GM18498 (cell line): Measurements from ENCODE around the gene GYS1.
"Not testable (repeated sequence)": the region's sequence is repeated elsewhere in the genome, so short reads cannot be mapped to it uniquely, and the experiment has no call there.

Experiments
- ATAC-seq: cut with Tn5 transposase; IDR thresholded peaks from one replicate; pipeline ENCODE4 v1.9.1; 2021; ENCODE audit warnings: mild to moderate bottlenecking, moderate library complexity; ENCODE audit not compliant: unreplicated experiment

The GYS1 gene

DNA sequence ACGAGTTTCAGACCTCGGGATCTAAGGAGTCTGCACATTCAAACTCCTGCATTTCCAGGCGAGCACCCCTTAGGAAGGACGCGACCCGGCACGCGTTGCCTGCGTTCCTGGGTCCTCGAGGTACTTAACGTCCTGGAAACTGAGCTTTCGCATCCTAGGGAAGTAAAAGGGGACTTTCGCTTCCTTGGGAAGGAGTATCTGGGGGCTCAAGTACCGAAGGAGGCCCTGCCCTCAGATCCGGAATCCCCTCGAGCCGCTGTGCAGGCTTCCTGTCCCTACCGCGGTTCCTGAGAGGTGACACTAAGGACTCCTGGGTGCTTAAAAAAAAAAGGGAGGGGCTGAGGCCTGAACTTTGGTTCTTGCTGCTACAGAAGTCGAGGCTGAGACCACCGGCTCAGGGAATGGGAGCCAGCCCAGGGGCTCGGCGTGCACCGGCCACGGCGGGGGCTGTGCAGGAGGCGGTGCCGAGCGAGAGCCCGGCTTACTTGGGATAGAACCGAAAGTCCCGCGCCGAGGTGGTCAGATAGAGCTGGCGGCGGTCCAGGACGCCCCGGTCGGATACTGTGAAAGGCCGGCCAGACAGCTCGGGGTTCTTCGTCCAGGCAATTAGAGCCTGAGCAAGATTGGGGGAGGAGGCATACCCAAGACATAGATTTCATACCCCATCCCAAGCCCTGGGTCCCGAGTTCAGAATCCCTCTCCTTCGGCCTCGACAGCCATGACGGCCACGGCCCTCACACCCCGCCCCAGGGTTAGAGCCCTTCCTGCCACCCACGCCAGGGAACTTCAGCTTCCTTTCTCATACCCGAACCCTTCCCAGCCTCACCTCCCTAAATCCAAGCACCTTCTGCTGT lies 25.5 kb upstream of the GYS1 start:
- ATAC-seq, result not testable (repeated sequence)

- ATAC-seq, result peak; percentile 61
These were observed 24.7 kb upstream of the GYS1 start for GRCh38 chr19:49017666-49018351.

DNA sequence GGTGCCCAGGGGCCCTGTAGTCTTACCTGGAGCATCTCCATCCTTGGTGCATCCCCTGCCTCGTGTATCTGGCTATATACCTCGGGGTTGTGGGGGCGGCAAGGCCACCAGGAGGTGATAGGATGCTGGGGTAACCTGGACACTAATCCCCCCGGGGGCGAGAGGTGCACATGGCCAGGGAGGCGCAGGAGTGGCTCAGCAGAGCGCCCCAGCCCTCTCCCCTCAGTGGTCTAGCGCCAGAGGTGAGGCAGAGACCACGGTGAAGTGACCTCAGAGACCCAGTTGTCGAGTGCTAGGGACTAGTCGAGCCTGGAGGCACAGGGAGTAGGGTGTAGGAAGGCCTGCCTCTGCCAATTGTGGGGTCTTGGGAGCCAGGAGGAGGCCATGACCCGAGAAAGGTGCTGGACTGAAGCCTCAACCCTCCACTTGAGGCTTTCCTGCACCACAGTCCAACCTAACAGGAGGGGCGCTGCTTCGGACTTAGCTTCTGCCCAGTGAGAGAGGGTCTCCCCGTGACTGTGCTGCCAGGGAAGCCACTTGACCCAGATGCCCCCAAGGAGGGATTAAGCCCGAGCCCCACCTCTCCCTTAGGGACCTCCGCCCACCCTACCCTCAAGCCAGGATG lies 24.0 kb upstream of the GYS1 start, which contains the start of gene LHB:
LHB (minus strand) TSS at position 51 of the 625 bp plus-strand sequence; CDS start at position 41, 10 bp downstream.
- no peak for ATAC-seq

DNA sequence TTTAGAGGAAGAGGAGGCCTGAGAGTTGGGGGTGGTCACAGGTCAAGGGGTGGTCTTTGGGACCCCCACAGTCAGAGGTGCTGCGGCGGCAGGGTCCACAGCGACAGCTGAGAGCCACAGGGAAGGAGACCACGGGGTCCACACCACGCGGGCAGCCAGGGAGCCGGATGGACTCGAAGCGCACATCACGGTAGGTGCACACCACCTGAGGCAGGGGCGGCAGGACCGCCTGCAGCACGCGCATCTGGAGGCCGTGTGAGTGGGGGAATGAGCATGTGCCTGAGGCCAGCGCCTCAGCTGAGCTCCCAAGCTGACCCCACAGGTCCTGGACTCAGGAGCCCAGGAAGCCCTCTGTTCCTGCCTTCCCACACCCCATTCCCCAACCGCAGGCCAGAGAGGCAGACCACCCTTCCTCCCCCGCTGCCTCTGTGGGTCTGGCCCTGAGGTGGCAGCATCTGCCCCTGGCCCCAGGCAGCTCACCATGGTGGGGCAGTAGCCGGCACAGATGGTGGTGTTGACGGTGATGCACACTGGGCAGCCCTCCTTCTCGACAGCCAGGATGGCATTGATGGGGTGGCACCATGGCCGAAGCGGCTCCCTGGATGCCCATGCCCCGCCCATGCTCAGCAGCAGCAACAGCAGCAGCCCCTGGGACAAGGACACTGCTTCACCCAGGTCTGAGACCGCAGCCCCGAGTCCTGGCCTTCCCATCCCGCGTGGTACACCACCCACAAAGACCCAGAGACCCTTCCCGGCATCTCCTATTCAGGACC lies 23.1 kb upstream of the GYS1 start:
- ATAC-seq, result no peak

DNA sequence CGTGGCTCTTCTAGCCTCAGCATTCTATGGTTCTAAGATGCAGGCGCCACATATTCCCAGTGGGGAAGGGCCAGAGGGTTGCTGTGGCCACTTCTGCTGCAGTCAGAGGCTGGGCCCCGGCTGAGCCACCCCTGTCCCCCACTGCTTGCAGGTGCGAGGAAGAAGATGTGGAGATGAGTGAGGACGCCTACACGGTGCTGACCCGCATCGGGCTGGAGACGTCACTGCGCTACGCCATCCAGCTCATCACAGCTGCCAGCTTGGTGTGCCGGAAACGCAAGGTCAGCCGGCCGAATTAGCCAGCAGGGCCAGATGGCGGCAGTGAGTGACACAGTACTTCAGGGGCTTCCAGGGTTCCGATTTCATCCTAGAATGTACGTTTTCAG lies 21.8 kb upstream of the GYS1 start:
- no peak for ATAC-seq

DNA sequence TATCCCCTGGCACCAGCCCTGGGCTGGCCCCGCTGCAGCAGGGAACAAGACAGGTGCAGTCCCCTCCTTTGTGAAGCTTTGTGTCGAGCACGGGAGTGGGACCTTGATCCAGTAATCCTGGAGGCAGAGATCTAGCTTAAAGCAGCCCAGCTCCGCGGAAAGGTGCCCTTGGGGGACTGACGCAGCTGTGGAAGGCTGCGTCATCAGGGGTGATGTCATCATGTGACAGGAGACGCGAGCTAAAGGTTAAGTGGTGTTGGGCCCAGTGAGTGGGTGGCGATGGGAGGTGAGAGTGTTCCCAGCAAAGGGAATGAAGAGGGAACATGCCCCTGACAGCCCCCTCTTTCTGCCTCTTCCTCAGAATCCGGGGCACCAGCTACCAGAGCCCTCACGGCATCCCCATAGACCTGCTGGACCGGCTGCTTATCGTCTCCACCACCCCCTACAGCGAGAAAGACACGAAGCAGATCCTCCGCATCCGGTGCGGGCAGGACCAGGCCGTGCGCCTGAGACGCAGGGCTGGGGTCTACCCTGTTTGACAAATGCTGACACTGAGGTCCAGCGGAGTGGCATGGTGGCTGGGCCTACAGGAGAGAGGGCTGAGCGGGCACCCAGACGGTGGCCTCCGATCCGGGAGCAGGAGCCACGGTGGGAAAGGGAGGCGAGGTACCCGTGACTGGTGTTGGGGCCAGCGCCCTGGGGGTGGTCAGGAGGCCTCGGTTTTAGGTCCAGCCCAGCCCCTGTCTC lies 21.2 kb upstream of the GYS1 start:
- no peak for ATAC-seq

- ATAC-seq, result no peak
These were observed 18.1 kb upstream of the GYS1 start for GRCh38 chr19:49011194-49011593.

- ATAC-seq, result no peak
These were observed 17.3 kb upstream of the GYS1 start for GRCh38 chr19:49010453-49010852.

DNA sequence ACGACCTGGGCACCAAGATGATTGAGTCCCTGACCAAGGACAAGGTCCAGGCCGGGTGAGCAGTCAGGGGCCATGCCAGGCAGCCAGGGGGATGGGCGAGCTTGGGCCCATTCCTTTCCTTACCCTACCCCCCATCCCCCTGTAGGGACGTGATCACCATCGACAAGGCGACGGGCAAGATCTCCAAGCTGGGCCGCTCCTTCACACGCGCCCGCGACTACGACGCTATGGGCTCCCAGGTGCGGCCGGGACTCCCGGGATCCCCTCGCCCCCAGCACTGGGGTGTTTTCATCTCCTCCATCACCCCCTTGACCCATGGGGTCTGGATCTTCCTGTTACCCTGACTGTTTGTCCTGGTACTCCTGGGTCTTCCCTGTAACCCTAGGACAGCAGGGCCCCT lies 16.7 kb upstream of the GYS1 start:
- no peak for ATAC-seq

GRCh38 chr19:49006905-49007304 lies 13.8 kb upstream of the GYS1 start:
- no peak for ATAC-seq

DNA sequence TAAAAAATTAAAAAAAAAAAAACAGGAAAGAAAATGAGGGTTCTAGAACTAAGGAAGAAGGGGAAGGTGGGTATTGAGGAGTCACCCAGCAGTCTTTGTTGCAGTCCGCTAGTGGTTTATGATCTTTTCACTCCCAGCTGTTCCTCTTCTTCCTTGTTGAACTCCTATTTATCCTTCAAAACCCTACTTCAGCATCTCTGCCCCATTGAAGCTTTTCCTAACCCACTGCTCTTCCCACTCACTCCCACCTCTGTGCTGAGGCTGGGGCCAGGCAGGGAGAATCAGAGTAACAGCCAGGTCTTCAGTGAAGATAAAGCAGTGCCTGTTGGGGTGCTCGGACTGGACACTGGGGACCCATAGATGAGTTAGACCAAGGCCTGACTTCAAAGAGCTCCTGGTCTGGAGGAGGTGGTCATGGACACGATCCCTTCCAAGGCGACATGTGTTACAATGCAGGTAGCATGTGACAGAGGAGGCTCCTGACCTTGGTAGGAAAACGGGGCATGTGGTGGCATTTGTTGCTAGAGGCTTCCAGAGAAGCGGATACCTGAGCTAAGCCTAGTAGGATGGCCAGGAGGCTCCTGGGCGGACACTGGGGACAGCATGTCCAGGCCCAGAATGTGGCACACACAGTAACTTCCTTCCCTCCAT lies 12.0 kb upstream of the GYS1 start:
- ATAC-seq, result no peak

DNA sequence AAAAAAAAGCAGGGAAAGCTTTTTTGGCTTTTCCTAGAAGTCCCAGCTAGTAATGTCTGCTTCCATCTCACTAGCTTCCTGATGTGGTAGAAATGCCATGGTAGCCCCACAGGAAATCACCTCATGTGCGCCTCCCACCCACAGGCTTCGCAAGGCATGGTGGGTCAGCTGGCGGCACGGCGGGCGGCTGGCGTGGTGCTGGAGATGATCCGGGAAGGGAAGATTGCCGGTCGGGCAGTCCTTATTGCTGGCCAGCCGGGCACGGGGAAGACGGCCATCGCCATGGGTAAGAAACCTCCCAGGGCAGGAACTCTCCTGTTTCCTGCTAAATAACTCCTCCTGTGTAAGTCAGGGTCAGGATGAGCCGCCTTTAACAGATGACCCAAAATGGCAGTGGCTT lies 11.0 kb upstream of the GYS1 start:
- ATAC-seq, result no peak

GRCh38 chr19:48999481-49000325 lies 6.6 kb upstream of the GYS1 start:
- no peak for ATAC-seq

- no peak for ATAC-seq
These were observed 4.9 kb upstream of the GYS1 start for GRCh38 chr19:48997972-48998371.

GRCh38 chr19:48994035-48994386 lies 902 bp upstream of the GYS1 start:
- ATAC-seq, result no peak

DNA sequence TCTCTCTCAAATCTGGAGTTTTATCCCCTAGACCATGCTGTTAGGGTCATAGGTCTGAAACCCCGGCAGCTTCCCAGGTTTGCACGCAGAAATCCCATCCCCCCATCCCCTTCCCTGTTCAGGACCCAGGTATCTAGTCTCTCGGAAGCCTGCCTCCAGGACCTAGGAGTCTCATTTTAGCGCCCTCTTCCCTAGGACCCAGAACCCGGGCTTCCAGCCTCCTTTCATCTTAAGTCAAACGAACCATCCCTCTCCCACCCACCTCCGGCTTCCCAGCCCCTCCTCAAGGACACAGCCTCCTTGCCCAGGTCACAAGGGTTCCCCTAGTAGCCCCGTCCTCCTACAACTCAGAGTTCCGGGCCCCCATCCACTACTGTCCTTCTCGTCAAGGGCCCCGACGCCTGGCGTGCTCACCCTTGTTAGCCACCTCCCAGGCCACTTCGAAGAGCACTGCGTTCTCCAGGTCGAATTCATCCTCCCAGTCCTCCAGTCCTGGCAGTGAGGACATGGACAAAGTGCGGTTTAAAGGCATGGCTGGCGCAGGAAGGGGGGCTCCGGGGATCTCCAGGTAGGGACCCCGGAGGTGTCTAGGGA lies 431 bp downstream of the GYS1 start:
- ATAC-seq, result peak; percentile 4

GRCh38 chr19:48991873-48992580 lies 1.1 kb downstream of the GYS1 start:
- no peak for ATAC-seq

DNA sequence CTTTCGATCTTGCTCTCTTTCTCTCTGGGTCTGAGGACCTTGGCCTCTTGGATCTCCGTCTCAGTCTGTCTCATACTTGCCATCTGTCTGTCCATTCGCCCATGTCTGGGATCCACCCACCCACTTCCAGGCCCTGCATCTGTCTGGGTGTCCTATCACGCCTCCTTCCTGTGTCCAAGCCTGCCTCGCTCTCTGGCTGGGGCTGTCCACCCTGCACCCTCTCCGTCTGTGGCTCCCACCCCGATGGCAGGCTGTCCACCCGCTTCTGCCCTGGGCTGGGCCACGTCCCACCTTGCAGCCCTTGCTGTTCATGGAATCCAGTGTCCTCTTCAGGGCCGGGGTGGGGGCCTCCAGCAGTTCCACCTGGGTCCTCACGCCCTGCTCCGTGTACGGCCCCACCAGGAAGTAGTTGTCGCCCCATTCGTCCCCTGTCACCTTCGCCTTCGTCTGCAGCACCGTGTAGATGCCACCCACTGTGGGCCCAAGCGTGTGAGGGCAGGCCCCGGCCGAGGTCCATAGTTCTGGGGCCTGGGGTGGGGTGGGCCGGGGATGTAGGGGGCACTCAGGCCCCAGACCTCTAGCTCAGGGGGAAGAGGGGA lies 2.0 kb downstream of the GYS1 start:
- no peak for ATAC-seq
